GM10847 (cell line): ENCODE data around the gene DCAF17.

Experiments
- POLR2A ChIP-seq: IDR thresholded peaks from 2 replicates; pipeline ENCODE4 v1.6.1; 2011; ENCODE audit not compliant: insufficient read length; ENCODE audit errors: extremely low read depth

Gene DCAF17

GRCh38 chr2:171405546-171405945 is 28.5 kb upstream of the DCAF17 start:
- TF ChIP-seq POLR2A = no peak

- TF ChIP-seq POLR2A = no peak
Measured at GRCh38 chr2:171406044-171406443, 28.0 kb upstream of the DCAF17 start.

GRCh38 chr2:171407030-171407675 is 26.9 kb upstream of the DCAF17 start:
- TF ChIP-seq POLR2A = no peak

GRCh38 chr2:171407676-171408044 is 26.4 kb upstream of the DCAF17 start:
- no peak for TF ChIP-seq POLR2A

GRCh38 chr2:171409436-171409971 is 24.5 kb upstream of the DCAF17 start:
- no peak for TF ChIP-seq POLR2A

- no peak for TF ChIP-seq POLR2A
Measured at GRCh38 chr2:171410101-171410500, 23.9 kb upstream of the DCAF17 start.

GRCh38 chr2:171410624-171411023 is 23.4 kb upstream of the DCAF17 start:
- no peak for TF ChIP-seq POLR2A

GRCh38 chr2:171411214-171411613 is 22.8 kb upstream of the DCAF17 start:
- TF ChIP-seq POLR2A = no peak

- TF ChIP-seq POLR2A = no peak
Measured at GRCh38 chr2:171411791-171412483, 22.1 kb upstream of the DCAF17 start.

GRCh38 chr2:171412571-171413175 is 21.4 kb upstream of the DCAF17 start:
- TF ChIP-seq POLR2A = no peak

- no peak for TF ChIP-seq POLR2A
Measured at GRCh38 chr2:171416009-171416926, 17.8 kb upstream of the DCAF17 start.

- TF ChIP-seq POLR2A = no peak
Measured at GRCh38 chr2:171419333-171419732, 14.7 kb upstream of the DCAF17 start.

GRCh38 chr2:171420728-171421563 is 13.1 kb upstream of the DCAF17 start:
- TF ChIP-seq POLR2A = no peak
